HepG2 (cell line): Measurements from ENCODE around the gene TTC23. TPM values are rescaled to one million over a fixed set of nuclear protein-coding genes. Genes with fewer than 3 reads are reported as not detected.

Experiments used
- ARID5B ChIP-seq: IDR thresholded peaks from 2 replicates; pipeline ENCODE4 v1.4.0; 2020; ENCODE audit warnings: mild to moderate bottlenecking, missing genetic modification reagents
- BORCS8-MEF2B ChIP-seq: sonication (generic); formaldehyde crosslinking; IDR thresholded peaks from 2 replicates; pipeline ENCODE4 v1.8.0; 2022; ENCODE audit warnings: mild to moderate bottlenecking, missing genetic modification reagents
- EHMT2 ChIP-seq: fragments of 200-600 bp; sonication (generic); IDR thresholded peaks from 2 replicates; pipeline ENCODE4 v1.7.0; 2017; ENCODE audit warnings: antibody characterized with exemption, low read depth, low read length, borderline replicate concordance
- EP300 ChIP-seq, 3 experiments: sonication (generic) in 1 of 3; formaldehyde crosslinking in 1 of 3; IDR thresholded peaks; 2 replicates each; pipeline versions ENCODE4 v1.5.1 to v1.6.1; 2011 to 2020; ENCODE audit warnings: low read depth in 2 of 3, low read length in 2 of 3, borderline replicate concordance in 1 of 3, improper control_type of control experiment in 1 of 3, mild to moderate bottlenecking in 1 of 3, missing genetic modification reagents in 1 of 3, moderate library complexity in 1 of 3
- HDAC2 ChIP-seq: sonication (generic); formaldehyde crosslinking; IDR thresholded peaks from 2 replicates; pipeline ENCODE4 v1.4.0; 2020; ENCODE audit warnings: missing genetic modification reagents
- HIVEP1 ChIP-seq: sonication (generic); formaldehyde crosslinking; IDR thresholded peaks from 2 replicates; pipeline ENCODE4 v1.4.0; 2020; ENCODE audit warnings: mild to moderate bottlenecking, missing genetic modification reagents
- NR2F6 ChIP-seq, 2 experiments: IDR thresholded peaks; 2 replicates each; pipeline ENCODE4 v1.6.1; 2016; ENCODE audit warnings: antibody characterized with exemption in 1 of 2, mild to moderate bottlenecking in 1 of 2
- PHF20 ChIP-seq: sonication (generic); formaldehyde crosslinking; IDR thresholded peaks from 2 replicates; pipeline ENCODE4 v1.5.0; 2020; ENCODE audit warnings: mild to moderate bottlenecking, missing genetic modification reagents
- RXRA ChIP-seq: sonication (generic); formaldehyde crosslinking; IDR thresholded peaks from 2 replicates; pipeline ENCODE4 v1.5.1; 2020; ENCODE audit warnings: missing genetic modification reagents
- SMC3 ChIP-seq: IDR thresholded peaks from 2 replicates; pipeline ENCODE4 v1.6.1; 2011; ENCODE audit warnings: low read length, improper control_type of control experiment
- TMF1 ChIP-seq: sonication (generic); formaldehyde crosslinking; IDR thresholded peaks from 2 replicates; pipeline ENCODE4 v1.8.1; 2022; ENCODE audit warnings: low read depth, missing genetic modification reagents
- TRIM22 ChIP-seq: fragments of 450-650 bp; IDR thresholded peaks from 2 replicates; pipeline ENCODE4 v1.6.1; 2017
- ZFP91 ChIP-seq: sonication (generic); formaldehyde crosslinking; IDR thresholded peaks from 2 replicates; pipeline ENCODE4 v1.9.0; 2022; ENCODE audit warnings: missing genetic modification reagents, mild to moderate bottlenecking, borderline replicate concordance
- ZNF136 ChIP-seq: sonication (generic); formaldehyde crosslinking; IDR thresholded peaks from 2 replicates; pipeline ENCODE4 v1.8.1; 2022; ENCODE audit warnings: low read depth, mild to moderate bottlenecking, moderate library complexity, missing genetic modification reagents
- ZNF335 ChIP-seq: sonication (generic); formaldehyde crosslinking; IDR thresholded peaks from 2 replicates; pipeline ENCODE4 v1.4.0; 2020; ENCODE audit warnings: missing genetic modification reagents
- ZNF350 ChIP-seq: sonication (generic); formaldehyde crosslinking; IDR thresholded peaks from 2 replicates; pipeline ENCODE4 v1.4.0; 2020; ENCODE audit warnings: mild to moderate bottlenecking, low read depth, missing genetic modification reagents, borderline replicate concordance
- ZNF382 ChIP-seq: sonication (generic); formaldehyde crosslinking; IDR thresholded peaks from 2 replicates; pipeline ENCODE4 v1.5.0; 2020; ENCODE audit warnings: missing genetic modification reagents, mild to moderate bottlenecking, borderline replicate concordance
- ZNF501 ChIP-seq: sonication (generic); formaldehyde crosslinking; IDR thresholded peaks from 2 replicates; pipeline ENCODE4 v1.5.1; 2020; ENCODE audit warnings: mild to moderate bottlenecking, moderate library complexity, missing genetic modification reagents
- ZNF570 ChIP-seq: sonication (generic); formaldehyde crosslinking; IDR thresholded peaks from 2 replicates; pipeline ENCODE4 v1.4.0; 2020; ENCODE audit warnings: mild to moderate bottlenecking, missing genetic modification reagents, borderline replicate concordance
- ZNF589 ChIP-seq: sonication (generic); formaldehyde crosslinking; conservative IDR thresholded peaks from 2 replicates; pipeline ENCODE4 v1.8.0; 2022; ENCODE audit warnings: mild to moderate bottlenecking, moderate library complexity, missing genetic modification reagents
- ZNF674 ChIP-seq: sonication (generic); formaldehyde crosslinking; IDR thresholded peaks from 2 replicates; pipeline ENCODE4 v1.5.0; 2020; ENCODE audit warnings: low read depth, mild to moderate bottlenecking, missing genetic modification reagents
- ZNF790 ChIP-seq: sonication (generic); formaldehyde crosslinking; IDR thresholded peaks from 2 replicates; pipeline ENCODE4 v1.8.0; 2022; ENCODE audit warnings: missing genetic modification reagents, mild to moderate bottlenecking, borderline replicate concordance
- ZSCAN25 ChIP-seq: sonication (generic); formaldehyde crosslinking; IDR thresholded peaks from 2 replicates; pipeline ENCODE4 v1.8.0; 2022; ENCODE audit warnings: mild to moderate bottlenecking, missing genetic modification reagents
- polyA plus RNA-seq, 8 experiments: library from polyadenylated mRNA; depleted of rRNA in 3 of 8; stranded (reverse) in 7 of 8; unstranded in 1 of 8; fragments of >200 nt; fragmentation: Illumina TruSeq in 4 of 8; extraction: Trizol in 4 of 8; gene quantifications; 2 replicates each; pipeline versions ENCODE4 v1.2.1 to v1.2.3, GENCODE V29; 2011 to 2016; ENCODE audit warnings: low read depth in 4 of 8, missing spikeins in 1 of 8, mixed read lengths in 1 of 8; ENCODE audit not compliant: insufficient read depth in 1 of 8
- total RNA-seq, 5 experiments: library from RNA; depleted of rRNA; stranded (reverse); fragments of >200 nt; fragmentation: Illumina TruSeq; extraction: Trizol; gene quantifications; 2 replicates each; pipeline ENCODE4 v1.2.3, GENCODE V29; 2016; ENCODE audit warnings: low read depth in 1 of 5

The TTC23 gene
- total and polyA plus RNA-seq, 2 of the 13 experiments (the other 11 are each of a cell fraction or from before 2014, with no cell fraction given), result 1.6 to 11.7 TPM

GRCh38 chr15:99123713-99124451 lies 125.5 kb downstream of the TTC23 start (continued):
- no peak for TF ChIP-seq ZSCAN25 (CRISPR knock-in tag)
- no peak for TF ChIP-seq TMF1 (CRISPR knock-in tag)
- peak; percentile 68; the same call in 1 of the 2 replicates for TF ChIP-seq ZNF501 (CRISPR knock-in tag)
- TF ChIP-seq BORCS8-MEF2B (CRISPR knock-in tag), result 0 out of 2 replicates have a peak, but pooled peaks have one; percentile 30
- TF ChIP-seq HDAC2 (CRISPR knock-in tag), result no peak
- TF ChIP-seq ZNF335 (CRISPR knock-in tag), result no peak; the same call in 1 of the 2 replicates
- TF ChIP-seq ZNF136 (CRISPR knock-in tag), result no peak
- peak; percentile 69 for TF ChIP-seq ARID5B
- TF ChIP-seq SMC3, result no peak
- no peak for TF ChIP-seq ZNF570 (CRISPR knock-in tag)
- no peak for TF ChIP-seq ZNF589 (CRISPR knock-in tag)
- no peak for TF ChIP-seq ZNF790
- TF ChIP-seq ZFP91, result no peak; the same call in 1 of the 2 replicates
- no peak for TF ChIP-seq HIVEP1 (CRISPR knock-in tag)
- TF ChIP-seq TRIM22, result no peak
- TF ChIP-seq RXRA (CRISPR knock-in tag), result 0 out of 2 replicates have a peak, but pooled peaks have one; percentile 44
- TF ChIP-seq ZNF382 (CRISPR knock-in tag), result no peak
- TF ChIP-seq ZNF674 (CRISPR knock-in tag), result no peak
- no peak; a peak in 1 of 4 replicates for TF ChIP-seq EP300 (IDR thresholded peaks at IDR 0.05; ENCODE audit: low read depth in 2 of 2, low read length in 2 of 2)
- TF ChIP-seq EP300 (CRISPR knock-in tag; IDR thresholded peaks at IDR 0.05; ENCODE audit: borderline replicate concordance), result peak; percentile 43; the same call in 1 of the 2 replicates
- no peak for TF ChIP-seq NR2F6 (IDR thresholded peaks at IDR 0.05)
- no peak for TF ChIP-seq NR2F6 (CRISPR knock-in tag; IDR thresholded peaks at IDR 0.05)
- no peak for TF ChIP-seq EHMT2
- no peak for TF ChIP-seq PHF20
- TF ChIP-seq ZNF350 (CRISPR knock-in tag), result no peak
